ENCODE results near the gene CCND1. TPM values are rescaled to one million over a fixed set of nuclear protein-coding genes. Genes with fewer than 3 reads are reported as not detected.
A peak's percentile ranks its signal among the peaks of the same experiment; 100 is the strongest.

Gene CCND1
- total RNA-seq, 2 donors from 2014 or later: 1.1 to 3.9 TPM

GRCh38 chr11:69703453-69703767 lies 62.5 kb downstream of the CCND1 start:
- Mint-ChIP-seq H3K27ac (no peak overlapping the region), H3K36me3 (ENCODE audit: low read depth) (no peaks in the 10 kb centered on the region), H3K4me1 (peaks cover 2% of the 10 kb centered on the region), H3K4me3 (peak overlapping the region; percentile 62), H3K27me3 (peaks cover 51% of the 10 kb centered on the region)
- ATAC-seq: no peak
- DNase-seq: no peak
- no peaks in the 10 kb centered on the region for H3K9me3 ChIP-seq (ENCODE audit: control insufficient read depth, low read length, poor library complexity, severe bottlenecking)

Other genes starting within 250 kb of the CCND1 start
- not detected for gene LINC01488, start 159.5 kb upstream of the CCND1 start, total RNA-seq
- gene LTO1, start 34.2 kb downstream of the CCND1 start, total RNA-seq: 10 to 100 TPM; 33.4 to 43.2 TPM
- not detected for gene FGF19, start 62.9 kb downstream of the CCND1 start, total RNA-seq
- gene FGF4, start 134.2 kb downstream of the CCND1 start, total RNA-seq: not detected
- gene FGF3, start 178.3 kb downstream of the CCND1 start, total RNA-seq: not detected